Cardiac muscle cell (in vitro differentiated cells and primary cell): Measurements from ENCODE around the gene PMF1. TPM values are rescaled to one million over a fixed set of nuclear protein-coding genes. Genes with fewer than 3 reads are reported as not detected.
"Not testable (repeated sequence)": the region's sequence is repeated elsewhere in the genome, so short reads cannot be mapped to it uniquely, and the experiment has no call there.

Experiments used
- DNase-seq, 2 donors: peaks; one replicate each; pipeline versions ENCODE4 v3.0.0 to v3.0.0-alpha.2; 2010 to 2017; ENCODE audit warnings: low read depth in 1 of 2, low spot score in 1 of 2
- H3K27ac ChIP-seq: fragments of 200-600 bp; sonication (generic); 2 replicates; pipeline ENCODE4 v1.5.1; 2016
- H3K27me3 ChIP-seq: fragments of 200-600 bp; sonication (generic); 2 replicates; pipeline ENCODE4 v1.6.0; 2016; ENCODE audit warnings: control low read depth
- H3K36me3 ChIP-seq: fragments of 200-600 bp; sonication (generic); 2 replicates; pipeline ENCODE4 v1.5.1; 2016; ENCODE audit warnings: control low read depth
- H3K4me1 ChIP-seq: fragments of 200-600 bp; sonication (generic); 2 replicates; pipeline ENCODE4 v1.8.1; 2017; ENCODE audit warnings: low read depth, mild to moderate bottlenecking, mixed run types
- H3K4me3 ChIP-seq: fragments of 200-600 bp; sonication (generic); 2 replicates; pipeline ENCODE4 v1.5.1; 2016; ENCODE audit warnings: mild to moderate bottlenecking
- H3K9me3 ChIP-seq: fragments of 200-600 bp; sonication (generic); 2 replicates; pipeline ENCODE4 v1.5.1; 2017; ENCODE audit warnings: low read depth, mild to moderate bottlenecking, control low read depth
- CTCF ChIP-seq: IDR thresholded peaks from 2 replicates; pipeline ENCODE4 v1.5.1; 2012; ENCODE audit warnings: low read depth, mild to moderate bottlenecking, low read length
- polyA plus RNA-seq: library from polyadenylated mRNA; unstranded; fragments of >200 nt; fragmentation: Nextera tagmentation; extraction: Ambion mirVana; gene quantifications from 2 replicates; pipeline ENCODE4 v1.2.1, GENCODE V29; 2016
- total RNA-seq: library from RNA; depleted of rRNA; stranded (reverse); fragments of >200 nt; gene quantifications from 2 replicates; pipeline ENCODE4 v1.2.3, GENCODE V29; 2016

Gene PMF1
- total and polyA plus RNA-seq, 2 experiments from 2014 or later, result 106 to 151 TPM

- no peak overlapping the region for H3K4me3 ChIP-seq
- no peaks in the 10 kb centered on the region for H3K27me3 ChIP-seq
- DNase-seq, result no peak
- H3K27ac ChIP-seq, result no peak overlapping the region
- no peaks in the 10 kb centered on the region for H3K9me3 ChIP-seq
- H3K4me1 ChIP-seq, result peaks cover 4% of the 10 kb centered on the region
- peaks cover 3% of the 10 kb centered on the region for H3K36me3 ChIP-seq
- TF ChIP-seq CTCF, result no peak
Measured at GRCh38 chr1:156211243-156211642, 1.6 kb upstream of the PMF1 start.

GRCh38 chr1:156212130-156212529, 677 bp upstream of the PMF1 start:
- Histone ChIP-seq H3K4me3 (peak overlapping the region; percentile 48), H3K27ac (peak overlapping the region; percentile 98), H3K9me3 (no peaks in the 10 kb centered on the region), H3K27me3 (no peaks in the 10 kb centered on the region), H3K4me1 (peaks cover 4% of the 10 kb centered on the region), H3K36me3 (peaks cover 3% of the 10 kb centered on the region)
- TF ChIP-seq CTCF, result no peak
- no peak for DNase-seq

DNA sequence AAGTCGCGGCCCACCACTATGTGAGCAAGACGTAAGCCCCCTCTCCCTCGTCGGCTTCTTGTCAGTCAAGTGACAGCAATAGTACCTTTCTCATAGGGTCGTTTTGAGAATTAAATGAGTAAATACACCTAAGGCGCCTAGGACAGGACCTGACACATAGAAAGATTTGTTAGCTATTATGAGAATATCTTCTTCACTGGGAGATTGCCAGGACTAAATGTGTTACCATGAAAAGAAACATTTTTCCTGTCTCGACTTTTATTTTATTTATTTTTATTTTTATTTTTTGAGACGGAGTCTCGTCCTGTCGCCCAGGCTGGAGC, 798 bp downstream of the PMF1 start:
- Histone ChIP-seq H3K4me3 (peak overlapping the region; percentile 48), H3K36me3 (no peaks in the 10 kb centered on the region), H3K9me3 (no peaks in the 10 kb centered on the region), H3K27me3 (no peaks in the 10 kb centered on the region), H3K27ac (peak overlapping the region; percentile 98), H3K4me1 (peaks cover 4% of the 10 kb centered on the region)
- no peak for TF ChIP-seq CTCF
- DNase-seq, result no peak

DNA sequence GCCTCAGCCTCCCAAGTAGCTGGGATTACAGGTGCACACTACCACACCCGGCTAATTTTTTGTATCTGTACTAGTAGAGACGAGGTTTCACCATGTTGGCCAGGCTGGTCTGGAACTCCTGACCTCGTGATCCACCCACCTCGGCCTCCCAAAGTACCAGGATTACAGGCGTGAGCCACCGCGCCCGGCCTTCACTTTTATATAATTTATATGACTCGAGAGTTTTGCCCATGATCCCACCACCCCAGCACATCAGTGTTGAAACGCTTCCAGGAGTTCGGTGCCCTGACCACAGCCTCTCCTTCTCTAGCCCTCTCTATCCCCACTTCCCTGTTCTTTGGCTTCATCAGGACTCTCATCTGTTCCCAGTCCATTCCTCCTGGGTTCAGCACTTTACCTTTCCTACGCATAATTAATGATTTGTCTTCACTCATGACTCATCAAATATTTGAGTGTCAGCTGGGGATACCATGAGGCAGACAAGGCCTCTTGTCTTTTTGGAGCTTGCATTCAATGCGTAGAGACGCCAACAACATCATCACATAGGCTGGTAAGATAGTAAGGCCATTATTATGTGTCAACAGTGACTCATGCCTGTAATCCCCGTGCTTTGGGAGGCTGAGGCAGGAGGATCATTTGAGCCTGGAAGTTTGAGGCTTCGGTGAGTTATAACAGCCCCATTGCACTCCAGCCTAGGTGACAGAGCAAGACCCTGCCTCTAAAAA, 1.4 kb downstream of the PMF1 start:
- no peak for TF ChIP-seq CTCF
- peak in 1 of 2 donors; percentile 50 for DNase-seq
- Histone ChIP-seq H3K36me3 (no peaks in the 10 kb centered on the region), H3K27ac (peak overlapping the region; percentile 98), H3K9me3 (no peaks in the 10 kb centered on the region), H3K4me1 (peaks cover 4% of the 10 kb centered on the region), H3K4me3 (peak overlapping the region; percentile 48), H3K27me3 (no peaks in the 10 kb centered on the region)

DNA sequence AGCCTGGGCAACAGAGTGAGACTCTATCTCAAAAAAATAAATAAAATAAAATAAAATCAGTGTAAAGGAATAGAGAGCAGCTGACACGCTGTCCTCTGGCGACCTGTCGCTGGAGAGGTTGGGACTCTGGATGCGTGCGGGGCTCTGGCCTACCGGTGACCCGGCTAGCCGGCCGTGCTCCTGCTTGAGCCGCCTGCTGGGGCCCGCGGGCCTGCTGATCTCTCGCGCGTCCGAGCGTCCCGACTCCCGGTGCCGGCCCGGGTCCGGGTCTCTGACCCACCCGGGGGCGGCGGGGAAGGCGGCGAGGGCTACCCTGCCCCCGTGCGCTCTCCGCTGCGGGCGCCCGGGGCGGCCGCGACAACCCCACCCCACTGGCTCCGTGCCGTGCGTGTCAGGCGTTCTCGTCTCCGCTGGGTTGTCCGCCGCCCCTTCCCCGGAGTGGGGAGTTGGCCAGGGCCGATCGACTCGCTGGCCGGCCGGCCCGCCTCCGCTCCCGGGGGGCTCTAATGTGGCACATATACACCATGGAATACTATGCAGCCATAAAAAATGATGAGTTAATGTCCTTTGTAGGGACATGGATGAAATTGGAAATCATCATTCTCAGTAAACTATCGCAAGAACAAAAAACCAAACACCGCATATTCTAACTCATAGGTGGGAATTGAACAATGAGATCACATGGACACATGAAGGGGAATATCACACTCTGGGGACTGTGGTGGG, 3.7 kb downstream of the PMF1 start:
- not testable (repeated sequence) for H3K4me3 ChIP-seq, H3K27ac ChIP-seq, H3K36me3 ChIP-seq, DNase-seq, H3K4me1 ChIP-seq, H3K9me3 ChIP-seq, H3K27me3 ChIP-seq

GRCh38 chr1:156217871-156218270, 5.1 kb downstream of the PMF1 start:
- peak in 1 of 2 donors; percentile 47 for DNase-seq
- Histone ChIP-seq H3K4me3 (no peak overlapping the region), H3K9me3 (no peaks in the 10 kb centered on the region), H3K36me3 (peaks cover 6% of the 10 kb centered on the region), H3K27ac (peak overlapping the region; percentile 28), H3K4me1 (no peaks in the 10 kb centered on the region), H3K27me3 (no peaks in the 10 kb centered on the region)
- no peak for TF ChIP-seq CTCF
